ENCODE results near the gene ANO7.

ANO7 gene

GRCh38 chr2:241187101-241187917 lies 1.2 kb upstream of the ANO7 start:
- no peak for TF ChIP-seq CTCF (IDR thresholded peaks at IDR 0.05; ENCODE audit: borderline replicate concordance, control extremely low read depth, extremely low read depth, insufficient read depth, missing control alignments)
- no peak for DNase-seq (ENCODE audit: low spot score)
- in situ Hi-C loops (cut with MboI; ENCODE audit: low sequenced_read_pairs, unreplicated experiment): no loop called here

GRCh38 chr2:241187918-241188234 lies 601 bp upstream of the ANO7 start:
- in situ Hi-C loops (cut with MboI; ENCODE audit: low sequenced_read_pairs, unreplicated experiment): no loop called here
- no peak for TF ChIP-seq CTCF (IDR thresholded peaks at IDR 0.05; ENCODE audit: borderline replicate concordance, control extremely low read depth, extremely low read depth, insufficient read depth, missing control alignments)
- no peak for DNase-seq (ENCODE audit: low spot score)

- TF ChIP-seq CTCF (IDR thresholded peaks at IDR 0.05; ENCODE audit: borderline replicate concordance, control extremely low read depth, extremely low read depth, insufficient read depth, missing control alignments): no peak
- DNase-seq (ENCODE audit: low spot score): no peak
- in situ Hi-C loops (cut with MboI; ENCODE audit: low sequenced_read_pairs, unreplicated experiment): no loop called here
Observed at GRCh38 chr2:241189093-241189855, 797 bp downstream of the ANO7 start.

GRCh38 chr2:241189856-241190201 lies 1.4 kb downstream of the ANO7 start:
- no peak for TF ChIP-seq CTCF (IDR thresholded peaks at IDR 0.05; ENCODE audit: borderline replicate concordance, control extremely low read depth, extremely low read depth, insufficient read depth, missing control alignments)
- DNase-seq (ENCODE audit: low spot score): no peak
- in situ Hi-C loops (cut with MboI; ENCODE audit: low sequenced_read_pairs, unreplicated experiment): no loop called here

- in situ Hi-C loops (cut with MboI; ENCODE audit: low sequenced_read_pairs, unreplicated experiment): no loop called here
- no peak for TF ChIP-seq CTCF (IDR thresholded peaks at IDR 0.05; ENCODE audit: borderline replicate concordance, control extremely low read depth, extremely low read depth, insufficient read depth, missing control alignments)
- DNase-seq (ENCODE audit: low spot score): no peak
Observed at GRCh38 chr2:241190291-241190981, 2.0 kb downstream of the ANO7 start.

GRCh38 chr2:241191081-241191480 lies 2.6 kb downstream of the ANO7 start:
- DNase-seq (ENCODE audit: low spot score): no peak
- no peak for TF ChIP-seq CTCF (IDR thresholded peaks at IDR 0.05; ENCODE audit: borderline replicate concordance, control extremely low read depth, extremely low read depth, insufficient read depth, missing control alignments)
- in situ Hi-C loops (cut with MboI; ENCODE audit: low sequenced_read_pairs, unreplicated experiment): no loop called here
